Measurements from ENCODE around the gene ERO1B. TPM values are rescaled to one million over a fixed set of nuclear protein-coding genes. Genes with fewer than 3 reads are reported as not detected.

Gene ERO1B
- total RNA-seq, 4 donors from 2014 or later = 29.8 to 60.1 (median 38.3) TPM

DNA sequence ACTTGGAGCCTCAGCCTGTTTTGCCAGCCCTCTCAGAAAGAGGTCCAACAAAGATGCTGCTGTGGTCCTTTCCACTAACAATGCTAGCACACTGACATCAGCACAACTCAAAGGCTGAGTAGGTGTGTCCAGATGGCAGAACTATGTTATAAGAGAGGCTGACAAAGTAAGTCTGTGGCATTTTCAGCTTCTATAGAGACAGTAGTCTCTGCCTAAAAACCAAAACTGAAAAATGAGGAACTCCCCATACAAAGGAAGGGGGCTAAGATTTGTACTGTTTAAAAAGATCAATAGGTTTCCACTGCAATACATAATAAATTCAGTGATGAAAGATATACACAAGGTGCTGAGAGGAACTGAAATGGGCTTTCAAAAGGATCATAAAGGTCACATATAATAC is 12.3 kb downstream of the ERO1B start:
- H3K27ac ChIP-seq = no peak overlapping the region
- no peaks in the 10 kb centered on the region for H3K9me3 ChIP-seq
- H3K36me3 ChIP-seq = peaks cover 4 to 14% of the 10 kb centered on the region in 2 donors
- H3K27me3 ChIP-seq = no peaks in the 10 kb centered on the region
- no peaks in the 10 kb centered on the region for H3K4me1 ChIP-seq
- no peak overlapping the region for H3K4me3 ChIP-seq (replicated peaks in 1 of 3)
- no peak for DNase-seq
- TF ChIP-seq, protein P1, sequence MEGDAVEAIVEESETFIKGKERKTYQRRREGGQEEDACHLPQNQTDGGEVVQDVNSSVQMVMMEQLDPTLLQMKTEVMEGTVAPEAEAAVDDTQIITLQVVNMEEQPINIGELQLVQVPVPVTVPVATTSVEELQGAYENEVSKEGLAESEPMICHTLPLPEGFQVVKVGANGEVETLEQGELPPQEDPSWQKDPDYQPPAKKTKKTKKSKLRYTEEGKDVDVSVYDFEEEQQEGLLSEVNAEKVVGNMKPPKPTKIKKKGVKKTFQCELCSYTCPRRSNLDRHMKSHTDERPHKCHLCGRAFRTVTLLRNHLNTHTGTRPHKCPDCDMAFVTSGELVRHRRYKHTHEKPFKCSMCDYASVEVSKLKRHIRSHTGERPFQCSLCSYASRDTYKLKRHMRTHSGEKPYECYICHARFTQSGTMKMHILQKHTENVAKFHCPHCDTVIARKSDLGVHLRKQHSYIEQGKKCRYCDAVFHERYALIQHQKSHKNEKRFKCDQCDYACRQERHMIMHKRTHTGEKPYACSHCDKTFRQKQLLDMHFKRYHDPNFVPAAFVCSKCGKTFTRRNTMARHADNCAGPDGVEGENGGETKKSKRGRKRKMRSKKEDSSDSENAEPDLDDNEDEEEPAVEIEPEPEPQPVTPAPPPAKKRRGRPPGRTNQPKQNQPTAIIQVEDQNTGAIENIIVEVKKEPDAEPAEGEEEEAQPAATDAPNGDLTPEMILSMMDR (IDR thresholded peaks at IDR 0.05) = no peak
- no peak for TF ChIP-seq POLR2A (IDR thresholded peaks at IDR 0.05)
- intact Hi-C loops (cut with DNase I) = no loop called here

DNA sequence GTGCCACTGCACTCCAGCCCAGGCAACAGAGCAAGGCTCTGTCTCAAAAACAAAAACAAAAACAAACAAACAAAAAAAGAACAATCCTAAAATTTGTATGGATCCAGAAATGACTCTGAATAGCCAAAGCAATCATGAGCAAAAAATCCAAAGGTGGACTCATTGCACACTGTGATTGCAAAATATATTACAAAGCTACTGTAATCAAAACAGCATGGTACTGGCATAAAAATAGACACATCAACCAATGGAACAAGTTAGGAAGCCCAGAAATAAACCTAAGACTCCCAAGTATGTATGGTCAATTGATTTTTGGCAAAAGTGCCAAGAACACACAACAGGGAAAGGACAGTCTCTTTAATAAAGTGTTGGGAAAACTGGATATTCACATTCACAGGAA is 19.9 kb downstream of the ERO1B start:
- no peak for DNase-seq
- Histone ChIP-seq H3K27ac (no peak overlapping the region), H3K9me3 (no peaks in the 10 kb centered on the region), H3K4me1 (no peaks in the 10 kb centered on the region), H3K4me3 (replicated peaks in 1 of 3) (no peak overlapping the region), H3K36me3 (peaks cover 0 to 3% of the 10 kb centered on the region in 2 donors), H3K27me3 (no peaks in the 10 kb centered on the region)
- TF ChIP-seq POLR2A (IDR thresholded peaks at IDR 0.05) = no peak
- TF ChIP-seq, protein P1 (IDR thresholded peaks at IDR 0.05) = no peak
- intact Hi-C loops (cut with DNase I) = no loop called here

DNA sequence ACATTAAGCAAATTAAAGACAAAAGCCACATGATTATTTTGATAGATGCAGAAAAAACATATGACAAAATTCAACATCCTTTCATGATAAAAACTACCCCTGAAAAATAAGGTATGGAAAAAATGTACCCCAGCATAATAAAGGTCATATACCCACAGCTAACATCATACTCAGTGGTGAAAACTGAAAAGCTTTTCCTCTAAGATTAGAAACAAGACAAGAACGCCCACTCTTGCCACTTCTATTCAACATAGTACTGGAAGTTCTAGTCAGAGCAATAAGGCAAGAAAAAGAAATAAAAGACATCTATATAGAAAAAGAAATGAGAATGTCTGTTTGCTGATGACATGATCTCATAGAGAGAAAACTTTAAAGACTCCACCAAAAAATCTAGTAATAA is 20.7 kb downstream of the ERO1B start:
- Histone ChIP-seq H3K4me3 (replicated peaks in 1 of 3) (no peak overlapping the region), H3K9me3 (no peaks in the 10 kb centered on the region), H3K27me3 (no peaks in the 10 kb centered on the region), H3K27ac (no peak overlapping the region), H3K4me1 (peaks cover 0 to 4% of the 10 kb centered on the region in 2 donors), H3K36me3 (no peaks in the 10 kb centered on the region)
- intact Hi-C loops (cut with DNase I) = no loop called here
- TF ChIP-seq, protein P1 (IDR thresholded peaks at IDR 0.05) = no peak
- no peak for TF ChIP-seq POLR2A (IDR thresholded peaks at IDR 0.05)
- WGBS, 2 donors = 90 to 97% methylated on average over 1 of the region's 1 CpG
- DNase-seq = no peak

DNA sequence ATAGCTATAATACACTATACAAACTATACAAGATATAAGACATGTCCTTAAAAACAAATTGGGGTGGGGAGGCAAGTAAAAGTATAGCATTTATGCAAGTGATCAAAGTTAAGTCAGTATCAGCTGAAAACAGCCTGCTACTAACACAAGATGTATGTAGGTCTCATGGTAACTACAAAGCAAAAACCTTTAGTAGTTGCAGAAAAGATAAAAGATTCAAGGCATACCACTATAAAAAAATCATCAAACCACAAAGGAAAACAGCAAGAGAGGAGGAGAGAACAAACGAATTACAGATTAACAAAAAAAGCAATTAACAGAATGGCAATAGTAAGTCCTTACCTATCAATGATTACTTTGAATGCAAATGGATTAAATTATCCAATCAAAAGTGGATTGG is 22.7 kb downstream of the ERO1B start:
- no peak for TF ChIP-seq POLR2A (IDR thresholded peaks at IDR 0.05)
- TF ChIP-seq, protein P1 (IDR thresholded peaks at IDR 0.05) = no peak
- Histone ChIP-seq H3K27me3 (no peaks in the 10 kb centered on the region), H3K4me3 (replicated peaks in 1 of 3) (no peak overlapping the region), H3K36me3 (no peaks in the 10 kb centered on the region), H3K9me3 (no peaks in the 10 kb centered on the region), H3K4me1 (peaks cover 0 to 6% of the 10 kb centered on the region in 2 donors), H3K27ac (no peak overlapping the region)
- DNase-seq = no peak
- intact Hi-C loops (cut with DNase I) = no loop called here
- 94 to 95% methylated on average over 1 of the region's 1 CpG for WGBS, 2 donors

DNA sequence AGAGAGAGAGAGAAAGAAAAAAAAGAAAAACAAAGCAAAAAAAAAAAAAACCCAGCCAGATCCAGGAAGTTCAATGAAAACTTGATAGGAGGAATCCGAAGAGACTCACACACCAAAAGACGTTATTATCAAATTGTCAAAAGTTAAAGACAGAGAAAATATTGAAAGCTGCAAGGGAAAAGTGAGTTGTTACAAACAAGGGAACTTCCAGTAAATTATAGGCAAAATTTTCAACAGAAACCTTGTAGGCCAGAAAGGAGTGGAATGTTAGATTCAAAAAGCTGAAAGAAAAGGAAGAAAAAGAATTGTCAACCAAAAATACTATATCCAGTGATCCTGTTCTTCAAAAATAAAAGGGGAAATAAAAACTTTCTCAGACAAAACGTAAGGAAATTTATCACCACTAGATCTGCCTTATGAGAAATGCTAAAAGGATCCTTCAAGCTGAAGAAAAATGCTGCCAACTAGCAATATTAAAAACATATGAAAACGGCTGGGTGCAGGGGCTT is 23.6 kb downstream of the ERO1B start:
- 93 to 98% methylated on average over 4 of the region's 4 CpGs for WGBS, 2 donors
- Histone ChIP-seq H3K4me3 (replicated peaks in 1 of 3) (no peak overlapping the region), H3K9me3 (no peaks in the 10 kb centered on the region), H3K36me3 (no peaks in the 10 kb centered on the region), H3K27ac (no peak overlapping the region), H3K27me3 (no peaks in the 10 kb centered on the region), H3K4me1 (peaks cover 0 to 6% of the 10 kb centered on the region in 2 donors)
- intact Hi-C loops (cut with DNase I) = no loop called here
- TF ChIP-seq, protein P1 (IDR thresholded peaks at IDR 0.05) = no peak
- TF ChIP-seq POLR2A (IDR thresholded peaks at IDR 0.05) = no peak
- DNase-seq = no peak

Measured in thyroid gland (tissue), 4 donors.